ENCODE data around the gene CEP152. TPM values are rescaled to one million over a fixed set of nuclear protein-coding genes. Genes with fewer than 3 reads are reported as not detected.

CEP152 gene
- total and polyA plus RNA-seq, 2 of the 13 experiments (the other 11 are each of a cell fraction or from before 2014, with no cell fraction given): 1.3 to 14.7 TPM

GRCh38 chr15:48828471-48828870 is 17.6 kb upstream of the CEP152 start:
- Histone ChIP-seq H3K9ac (ENCODE audit: insufficient read depth, low read depth, low read length) (no peak overlapping the region), H3K4me1 (ENCODE audit: insufficient read depth, low read length) (no peaks in the 10 kb centered on the region), H3K27me3 (ENCODE audit: control insufficient read depth in 1 of 2, insufficient read depth in 2 of 2, low read length in 2 of 2) (peaks cover 0 to 5% of the 10 kb centered on the region in 2 experiments; a peak in 2 of 5 replicates), H2AFZ (ENCODE audit: low read length) (no peak overlapping the region), H3K4me2 (ENCODE audit: low read depth, low read length) (no peak overlapping the region), H3K27ac (ENCODE audit: extremely low read length, insufficient read depth, low read length) (no peak overlapping the region), H3K79me2 (ENCODE audit: insufficient read depth, low read length) (no peaks in the 10 kb centered on the region), H3K4me3 (replicated peaks in 1 of 3; ENCODE audit: insufficient read depth in 1 of 3, low read depth in 2 of 3, low read length in 3 of 3) (no peak overlapping the region), H3K9me3 (ENCODE audit: low read length) (no peaks in the 10 kb centered on the region; the same call in 1 of the 2 replicates), H4K20me1 (ENCODE audit: insufficient read depth, low read length) (no peaks in the 10 kb centered on the region), H3K36me3 (replicated peaks in 1 of 2; ENCODE audit: control insufficient read depth in 1 of 2, insufficient read depth in 2 of 2, low read length in 2 of 2) (no peaks in the 10 kb centered on the region)
- in situ Hi-C loops (cut with HindIII; ENCODE audit: extremely low pct_ligation_motif_present, low pct_unique_long_range_greater_than_20kb): loop anchor here (25.0 kb wide), 1 partner anchor 466 kb away; no protein-coding TSS in a partner anchor
- DNase-seq (ENCODE audit: low spot score) (no peak), FAIRE-seq (no peak), ATAC-seq (no peak)
- BruUV-seq (replicated peaks): no TSS peak
- ChIA-PET CTCF (ENCODE audit: low intra/inter-chr PET ratio, low total read pairs) (no interaction called here), POLR2A (no interaction called here)
- TF ChIP-seq STAG1 (CRISPR knock-in tag; IDR thresholded peaks at IDR 0.05) (no peak), ZNF230 (CRISPR knock-in tag; IDR thresholded peaks at IDR 0.05) (no peak), ZNF816 (CRISPR knock-in tag; IDR thresholded peaks at IDR 0.05; ENCODE audit: borderline replicate concordance) (no peak), ETV6 (CRISPR knock-in tag; conservative IDR thresholded peaks at IDR 0.05) (no peak), ZNF33A (CRISPR knock-in tag; IDR thresholded peaks at IDR 0.05; ENCODE audit: borderline replicate concordance) (no peak), ZNF557 (CRISPR knock-in tag; IDR thresholded peaks at IDR 0.05) (no peak), RNF2 (conservative IDR thresholded peaks at IDR 0.05; ENCODE audit: low read depth) (no peak), SRSF1 (optimal IDR thresholded peaks at IDR 0.05; ENCODE audit: low read depth, low read length) (no peak)
- TF ChIP-seq, protein P1, sequence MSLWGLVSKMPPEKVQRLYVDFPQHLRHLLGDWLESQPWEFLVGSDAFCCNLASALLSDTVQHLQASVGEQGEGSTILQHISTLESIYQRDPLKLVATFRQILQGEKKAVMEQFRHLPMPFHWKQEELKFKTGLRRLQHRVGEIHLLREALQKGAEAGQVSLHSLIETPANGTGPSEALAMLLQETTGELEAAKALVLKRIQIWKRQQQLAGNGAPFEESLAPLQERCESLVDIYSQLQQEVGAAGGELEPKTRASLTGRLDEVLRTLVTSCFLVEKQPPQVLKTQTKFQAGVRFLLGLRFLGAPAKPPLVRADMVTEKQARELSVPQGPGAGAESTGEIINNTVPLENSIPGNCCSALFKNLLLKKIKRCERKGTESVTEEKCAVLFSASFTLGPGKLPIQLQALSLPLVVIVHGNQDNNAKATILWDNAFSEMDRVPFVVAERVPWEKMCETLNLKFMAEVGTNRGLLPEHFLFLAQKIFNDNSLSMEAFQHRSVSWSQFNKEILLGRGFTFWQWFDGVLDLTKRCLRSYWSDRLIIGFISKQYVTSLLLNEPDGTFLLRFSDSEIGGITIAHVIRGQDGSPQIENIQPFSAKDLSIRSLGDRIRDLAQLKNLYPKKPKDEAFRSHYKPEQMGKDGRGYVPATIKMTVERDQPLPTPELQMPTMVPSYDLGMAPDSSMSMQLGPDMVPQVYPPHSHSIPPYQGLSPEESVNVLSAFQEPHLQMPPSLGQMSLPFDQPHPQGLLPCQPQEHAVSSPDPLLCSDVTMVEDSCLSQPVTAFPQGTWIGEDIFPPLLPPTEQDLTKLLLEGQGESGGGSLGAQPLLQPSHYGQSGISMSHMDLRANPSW (CRISPR knock-in tag; IDR thresholded peaks at IDR 0.05; ENCODE audit: borderline replicate concordance): no peak
- TF ChIP-seq, protein P2, sequence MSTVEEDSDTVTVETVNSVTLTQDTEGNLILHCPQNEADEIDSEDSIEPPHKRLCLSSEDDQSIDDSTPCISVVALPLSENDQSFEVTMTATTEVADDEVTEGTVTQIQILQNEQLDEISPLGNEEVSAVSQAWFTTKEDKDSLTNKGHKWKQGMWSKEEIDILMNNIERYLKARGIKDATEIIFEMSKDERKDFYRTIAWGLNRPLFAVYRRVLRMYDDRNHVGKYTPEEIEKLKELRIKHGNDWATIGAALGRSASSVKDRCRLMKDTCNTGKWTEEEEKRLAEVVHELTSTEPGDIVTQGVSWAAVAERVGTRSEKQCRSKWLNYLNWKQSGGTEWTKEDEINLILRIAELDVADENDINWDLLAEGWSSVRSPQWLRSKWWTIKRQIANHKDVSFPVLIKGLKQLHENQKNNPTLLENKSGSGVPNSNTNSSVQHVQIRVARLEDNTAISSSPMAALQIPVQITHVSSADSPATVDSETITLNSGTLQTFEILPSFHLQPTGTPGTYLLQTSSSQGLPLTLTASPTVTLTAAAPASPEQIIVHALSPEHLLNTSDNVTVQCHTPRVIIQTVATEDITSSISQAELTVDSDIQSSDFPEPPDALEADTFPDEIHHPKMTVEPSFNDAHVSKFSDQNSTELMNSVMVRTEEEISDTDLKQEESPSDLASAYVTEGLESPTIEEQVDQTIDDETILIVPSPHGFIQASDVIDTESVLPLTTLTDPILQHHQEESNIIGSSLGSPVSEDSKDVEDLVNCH (CRISPR knock-in tag; IDR thresholded peaks at IDR 0.05): no peak
- 5% methylated on average over 4 of the region's 4 CpGs for WGBS (ENCODE audit: low lambda C conversion rate)
- intact Hi-C loops (cut with micrococcal nuclease; ENCODE audit: unreplicated experiment): no loop called here
